AG20443 (cell line): Measurements from ENCODE around the gene CCDC85C.
A peak's percentile ranks its signal among the peaks of the same experiment; 100 is the strongest.

Experiments
- DNase-seq: peaks from one replicate; pipeline ENCODE4 v3.0.0; 2012; ENCODE audit warnings: low spot score, mixed read lengths

The CCDC85C gene

DNA sequence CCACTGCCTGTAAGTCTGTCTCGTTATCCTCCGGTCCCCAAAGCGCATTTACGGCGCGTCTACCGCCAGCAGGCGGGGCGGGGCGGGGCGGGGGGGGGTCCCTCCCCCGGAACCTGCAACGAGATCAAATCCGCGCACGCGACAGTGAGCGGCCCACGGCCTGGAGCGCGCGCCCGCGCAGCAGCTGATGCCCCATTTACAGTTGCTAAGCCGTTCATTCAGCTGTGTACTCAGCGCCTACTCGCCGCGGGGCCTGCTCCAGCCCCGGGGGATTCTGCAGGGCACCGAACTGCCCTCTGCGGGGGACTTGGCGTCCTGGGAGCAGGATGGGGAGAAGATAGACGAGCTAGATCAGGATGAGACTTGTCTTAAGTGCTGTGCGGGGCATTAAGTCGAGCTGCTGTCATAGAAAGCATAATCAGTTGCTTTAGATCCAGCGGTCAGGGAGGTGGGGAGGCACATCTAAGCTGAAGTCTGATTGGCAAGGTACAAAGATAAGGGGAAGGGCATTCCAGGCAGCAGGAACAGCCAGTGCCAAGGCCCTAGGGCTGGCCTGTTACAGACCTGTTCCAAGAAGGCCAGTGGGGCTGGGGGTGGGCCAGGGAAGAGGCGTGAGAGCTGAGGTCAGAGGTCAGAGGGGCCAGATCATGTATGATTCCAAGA is 1.4 kb upstream of the CCDC85C start:
- peak; percentile 85 for DNase-seq

GRCh38 chr14:99604766-99605298 is 825 bp upstream of the CCDC85C start:
- peak; percentile 65 for DNase-seq

DNA sequence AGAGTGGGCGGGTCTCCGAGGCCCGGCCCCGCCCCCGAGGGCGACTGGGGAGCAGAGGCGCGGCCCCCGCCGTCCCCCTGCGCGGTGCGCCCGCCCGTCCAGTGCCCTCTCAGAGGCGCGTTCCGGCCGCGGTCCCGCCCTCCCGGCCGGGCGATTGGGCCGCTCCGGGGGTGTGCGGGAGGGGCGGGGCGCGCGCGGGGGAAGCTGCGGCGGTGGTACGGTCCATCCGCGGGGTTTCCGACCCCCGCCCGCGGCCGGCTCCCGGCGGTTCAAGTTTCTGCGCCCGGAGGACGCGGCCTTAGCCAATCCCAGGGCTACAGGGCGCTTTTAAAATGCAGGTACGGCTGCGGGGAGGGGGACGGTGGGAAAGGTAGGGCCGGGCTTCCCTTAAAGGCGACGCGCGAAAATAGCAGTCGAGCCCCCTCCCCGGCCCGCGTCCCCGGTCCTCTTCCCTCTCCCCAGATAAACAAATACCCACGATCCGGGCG is 315 bp upstream of the CCDC85C start:
- peak; percentile 100 for DNase-seq

GRCh38 chr14:99602788-99603415 is 1.1 kb downstream of the CCDC85C start:
- no peak for DNase-seq

- DNase-seq, result no peak
These were observed 1.8 kb downstream of the CCDC85C start for GRCh38 chr14:99602054-99602787.

DNA sequence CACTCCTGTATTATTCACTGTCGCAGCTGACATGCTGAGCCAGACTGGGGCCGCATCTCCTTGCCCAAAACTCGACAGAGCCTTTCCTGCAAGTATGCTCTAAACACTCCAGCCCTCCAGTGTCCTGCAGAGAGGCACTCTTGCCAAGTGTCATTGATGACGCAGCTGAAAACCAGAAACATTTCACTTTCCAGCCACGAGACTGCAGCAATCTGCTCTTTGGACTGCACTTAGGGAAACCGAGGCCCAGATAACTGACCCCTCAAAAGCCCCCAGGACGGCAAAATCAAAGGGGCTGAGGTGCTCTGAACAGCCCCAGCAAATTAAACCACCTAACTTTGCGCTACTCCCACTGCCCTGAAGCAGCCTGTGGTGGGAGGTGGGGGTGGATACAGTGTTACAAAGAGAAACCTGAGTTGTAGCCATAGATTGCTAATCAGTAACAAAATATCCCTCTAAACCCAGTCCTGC is 2.6 kb downstream of the CCDC85C start:
- peak; percentile 49 for DNase-seq

- DNase-seq, result no peak
These were observed 3.6 kb downstream of the CCDC85C start for GRCh38 chr14:99600232-99600888.

DNA sequence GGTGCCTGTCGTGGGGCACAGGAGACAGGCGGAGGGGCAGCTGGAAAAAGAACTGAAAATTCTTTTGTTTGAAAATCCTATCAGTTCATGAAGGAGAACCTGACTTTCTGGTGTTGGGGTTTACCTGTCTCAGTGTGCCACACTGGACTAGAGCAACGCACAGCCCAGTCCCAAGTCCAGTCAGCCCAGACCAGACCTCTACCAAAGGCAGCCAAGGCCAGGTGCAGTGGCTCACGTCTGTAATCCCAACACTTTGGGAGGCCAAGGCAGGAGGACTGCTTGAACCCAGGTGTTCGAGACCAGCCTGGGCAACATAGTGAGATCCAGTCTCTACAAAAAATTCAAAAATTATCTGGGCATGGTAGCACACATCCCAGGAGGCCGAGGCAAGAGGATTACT is 4.6 kb downstream of the CCDC85C start:
- no peak for DNase-seq

DNA sequence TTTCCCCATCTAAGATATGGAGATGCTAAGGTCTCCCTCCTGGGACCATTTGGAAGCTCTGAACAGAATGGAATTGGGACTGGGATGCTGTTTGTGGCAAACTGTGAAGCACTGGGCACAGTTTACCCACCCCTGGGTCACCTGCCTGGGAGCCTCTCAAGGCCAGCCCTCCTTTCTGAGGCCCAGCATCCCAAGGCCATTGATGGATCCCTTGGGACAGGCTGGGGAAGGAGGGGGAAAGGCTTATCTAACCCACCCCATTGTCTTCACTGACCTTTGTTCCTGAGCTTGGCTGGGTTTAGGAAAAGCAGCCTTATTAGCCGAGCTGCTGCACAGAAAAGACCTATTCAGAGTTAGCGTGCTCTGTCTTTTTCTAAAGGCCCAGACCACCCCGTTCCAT is 5.2 kb downstream of the CCDC85C start:
- no peak for DNase-seq

- no peak for DNase-seq
These were observed 6.0 kb downstream of the CCDC85C start for GRCh38 chr14:99597911-99598600.

GRCh38 chr14:99596772-99597171 is 7.2 kb downstream of the CCDC85C start:
- DNase-seq, result no peak

GRCh38 chr14:99596071-99596627 is 7.9 kb downstream of the CCDC85C start:
- no peak for DNase-seq

DNA sequence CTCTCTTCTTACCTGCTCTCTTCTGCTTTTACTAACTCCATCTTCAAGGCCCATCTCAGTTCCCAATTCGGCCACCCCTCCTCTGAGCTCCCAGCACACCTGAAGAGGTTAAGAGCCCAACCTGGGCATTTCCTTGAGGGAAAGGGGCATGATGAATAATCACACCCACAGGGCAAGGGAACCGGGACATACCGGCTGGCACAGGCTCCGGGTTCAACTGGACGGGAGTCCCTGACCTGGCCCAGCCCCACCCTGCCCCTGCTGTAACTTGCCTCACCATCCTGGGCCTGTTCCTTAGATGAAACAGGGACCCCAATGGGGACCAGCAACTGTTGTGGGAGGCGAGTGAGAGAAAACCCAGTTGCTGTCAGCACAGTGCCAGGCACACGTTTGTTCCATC is 8.5 kb downstream of the CCDC85C start:
- no peak for DNase-seq

DNA sequence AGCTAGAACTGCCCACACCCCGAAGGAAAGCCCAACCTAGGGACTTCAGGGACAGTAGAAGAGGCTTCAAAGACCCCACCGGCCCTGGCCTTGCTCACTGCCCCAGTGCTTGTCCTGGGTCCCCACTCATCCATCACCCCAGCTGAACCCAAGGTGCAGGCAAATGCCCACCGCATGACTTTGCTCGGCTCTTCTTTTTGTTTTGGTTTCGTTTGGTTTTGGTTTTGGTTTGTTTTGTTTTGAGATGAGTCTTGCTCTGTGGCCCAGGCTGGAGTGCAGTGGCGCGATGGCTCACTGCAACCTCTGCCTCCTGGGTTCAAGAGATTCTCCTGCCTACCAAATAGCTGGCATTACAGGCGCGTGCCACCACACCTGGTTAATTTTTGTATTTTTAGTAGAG is 9.0 kb downstream of the CCDC85C start:
- DNase-seq, result no peak

- no peak for DNase-seq
These were observed 9.8 kb downstream of the CCDC85C start for GRCh38 chr14:99593971-99594841.

- DNase-seq, result no peak
These were observed 10.9 kb downstream of the CCDC85C start for GRCh38 chr14:99592933-99593753.

DNA sequence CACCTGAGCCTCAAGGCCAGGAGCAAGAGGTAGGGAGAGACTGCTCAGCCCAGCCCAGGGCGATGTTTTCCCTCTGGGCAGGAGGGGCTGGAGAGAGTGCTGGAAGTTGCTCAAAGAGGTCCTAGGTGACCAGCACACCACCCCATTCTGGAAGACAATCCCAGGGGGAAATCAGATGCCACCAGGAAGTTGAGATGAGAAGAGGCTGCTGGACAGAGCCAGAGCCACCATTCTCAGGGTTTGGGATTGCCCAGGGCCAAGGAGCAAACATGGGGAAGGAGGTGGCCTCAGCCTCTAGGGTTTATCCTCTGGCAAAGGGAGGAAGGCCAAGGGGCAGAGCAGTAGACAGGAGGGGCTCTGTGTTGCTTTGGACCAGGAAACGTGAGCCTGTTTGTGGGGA is 11.6 kb downstream of the CCDC85C start:
- DNase-seq, result no peak

- peak; percentile 72 for DNase-seq
These were observed 13.1 kb downstream of the CCDC85C start for GRCh38 chr14:99590746-99591555.
